ENCODE measurements around the gene CDH4.

CDH4 gene

GRCh38 chr20:61900011-61900944 lies 648.2 kb downstream of the CDH4 start:
- Histone ChIP-seq H3K4me1 (ENCODE audit: control insufficient read depth in 1 of 2, insufficient read depth in 2 of 2, low read length in 2 of 2) (no peaks in the 10 kb centered on the region), H3K9me3 (ENCODE audit: control insufficient read depth in 1 of 2, low read length in 2 of 2) (no peaks in the 10 kb centered on the region), H3K4me3 (ENCODE audit: low read depth in 1 of 2, low read length in 2 of 2) (no peak overlapping the region), H3K36me3 (ENCODE audit: control insufficient read depth in 1 of 2, insufficient read depth in 2 of 2, low read length in 2 of 2) (no peaks in the 10 kb centered on the region), H3K27me3 (ENCODE audit: low read depth, low read length) (no peaks in the 10 kb centered on the region), H3K27ac (ENCODE audit: low read length) (no peak overlapping the region)

DNA sequence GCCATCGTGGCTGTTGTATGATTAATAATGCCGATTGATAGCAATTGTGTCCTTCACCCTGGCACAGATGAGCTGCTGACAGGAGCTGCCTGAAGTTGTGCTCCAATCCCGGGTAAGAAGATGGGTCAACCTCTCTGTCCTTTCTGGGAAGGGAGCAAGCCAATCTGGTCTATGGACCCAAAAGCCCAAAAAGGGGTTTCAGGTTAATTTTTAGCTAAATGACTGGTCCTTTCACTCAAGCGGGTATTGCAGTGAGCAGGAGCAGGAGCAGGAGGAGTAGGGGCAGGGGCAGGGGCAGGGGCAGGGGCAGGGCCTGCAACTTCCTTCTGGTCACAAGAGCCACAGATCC lies 648.9 kb downstream of the CDH4 start:
- no peak overlapping the region for H3K4me3 ChIP-seq (ENCODE audit: low read depth in 1 of 2, low read length in 2 of 2)
- H3K36me3 ChIP-seq (ENCODE audit: control insufficient read depth in 1 of 2, insufficient read depth in 2 of 2, low read length in 2 of 2), result no peaks in the 10 kb centered on the region
- H3K27ac ChIP-seq (ENCODE audit: low read length), result no peak overlapping the region
- H3K9me3 ChIP-seq (ENCODE audit: control insufficient read depth in 1 of 2, low read length in 2 of 2), result no peaks in the 10 kb centered on the region
- no peaks in the 10 kb centered on the region for H3K4me1 ChIP-seq (ENCODE audit: control insufficient read depth in 1 of 2, insufficient read depth in 2 of 2, low read length in 2 of 2)
- no peaks in the 10 kb centered on the region for H3K27me3 ChIP-seq (ENCODE audit: low read depth, low read length)

- Histone ChIP-seq H3K36me3 (ENCODE audit: control insufficient read depth in 1 of 2, insufficient read depth in 2 of 2, low read length in 2 of 2) (no peaks in the 10 kb centered on the region), H3K9me3 (ENCODE audit: control insufficient read depth in 1 of 2, low read length in 2 of 2) (no peaks in the 10 kb centered on the region), H3K27ac (ENCODE audit: low read length) (no peak overlapping the region), H3K4me1 (ENCODE audit: control insufficient read depth in 1 of 2, insufficient read depth in 2 of 2, low read length in 2 of 2) (no peaks in the 10 kb centered on the region), H3K4me3 (ENCODE audit: low read depth in 1 of 2, low read length in 2 of 2) (no peak overlapping the region), H3K27me3 (ENCODE audit: low read depth, low read length) (no peaks in the 10 kb centered on the region)
These were observed 649.5 kb downstream of the CDH4 start for GRCh38 chr20:61901392-61902220.

- H3K4me3 ChIP-seq (ENCODE audit: low read depth in 1 of 2, low read length in 2 of 2), result no peak overlapping the region
- H3K9me3 ChIP-seq (ENCODE audit: control insufficient read depth in 1 of 2, low read length in 2 of 2), result no peaks in the 10 kb centered on the region
- H3K36me3 ChIP-seq (ENCODE audit: control insufficient read depth in 1 of 2, insufficient read depth in 2 of 2, low read length in 2 of 2), result no peaks in the 10 kb centered on the region
- no peak overlapping the region for H3K27ac ChIP-seq (ENCODE audit: low read length)
- no peaks in the 10 kb centered on the region for H3K4me1 ChIP-seq (ENCODE audit: control insufficient read depth in 1 of 2, insufficient read depth in 2 of 2, low read length in 2 of 2)
- H3K27me3 ChIP-seq (ENCODE audit: low read depth, low read length), result no peaks in the 10 kb centered on the region
These were observed 650.3 kb downstream of the CDH4 start for GRCh38 chr20:61902221-61902869.

DNA sequence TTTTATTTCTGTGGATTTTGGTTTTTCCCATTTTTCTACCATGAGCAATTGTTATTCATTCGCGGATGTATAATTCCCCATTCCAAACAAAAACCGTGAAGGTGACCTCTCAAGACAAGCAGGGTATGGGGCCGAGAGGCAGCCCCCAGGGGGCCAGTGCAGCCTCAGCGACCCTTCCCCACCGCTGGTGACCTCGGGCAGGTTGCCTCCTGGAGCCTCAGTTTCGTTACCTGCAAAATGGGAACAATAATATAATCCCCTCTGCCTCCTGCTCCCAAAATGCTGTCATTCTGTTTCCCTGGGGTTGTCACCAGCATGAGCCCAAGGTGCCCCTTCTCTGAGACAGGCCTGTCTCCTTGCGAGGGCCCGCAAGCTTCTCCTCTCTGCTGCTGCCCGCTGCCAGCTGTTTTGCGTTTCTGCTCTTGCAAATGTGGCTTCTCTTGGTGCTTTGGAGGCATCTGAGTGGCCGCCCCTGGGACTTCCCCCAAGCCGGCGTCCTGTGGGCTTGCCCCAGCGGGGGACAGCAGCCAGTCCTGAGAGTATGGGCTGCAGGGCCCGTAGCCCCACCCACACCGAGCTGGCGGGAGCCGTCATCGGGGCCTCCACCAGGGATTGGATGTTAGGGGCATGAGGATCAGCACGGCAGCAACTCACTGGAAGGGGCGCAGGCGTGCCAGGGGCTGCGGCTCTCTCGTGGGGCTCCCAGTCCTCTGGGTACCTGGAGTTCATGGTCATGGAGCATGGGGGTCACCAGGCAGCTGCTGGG lies 651.7 kb downstream of the CDH4 start:
- Histone ChIP-seq H3K9me3 (ENCODE audit: control insufficient read depth in 1 of 2, low read length in 2 of 2) (no peaks in the 10 kb centered on the region), H3K4me1 (ENCODE audit: control insufficient read depth in 1 of 2, insufficient read depth in 2 of 2, low read length in 2 of 2) (no peaks in the 10 kb centered on the region), H3K27me3 (ENCODE audit: low read depth, low read length) (no peaks in the 10 kb centered on the region), H3K27ac (ENCODE audit: low read length) (no peak overlapping the region), H3K36me3 (ENCODE audit: control insufficient read depth in 1 of 2, insufficient read depth in 2 of 2, low read length in 2 of 2) (no peaks in the 10 kb centered on the region), H3K4me3 (ENCODE audit: low read depth in 1 of 2, low read length in 2 of 2) (no peak overlapping the region)

DNA sequence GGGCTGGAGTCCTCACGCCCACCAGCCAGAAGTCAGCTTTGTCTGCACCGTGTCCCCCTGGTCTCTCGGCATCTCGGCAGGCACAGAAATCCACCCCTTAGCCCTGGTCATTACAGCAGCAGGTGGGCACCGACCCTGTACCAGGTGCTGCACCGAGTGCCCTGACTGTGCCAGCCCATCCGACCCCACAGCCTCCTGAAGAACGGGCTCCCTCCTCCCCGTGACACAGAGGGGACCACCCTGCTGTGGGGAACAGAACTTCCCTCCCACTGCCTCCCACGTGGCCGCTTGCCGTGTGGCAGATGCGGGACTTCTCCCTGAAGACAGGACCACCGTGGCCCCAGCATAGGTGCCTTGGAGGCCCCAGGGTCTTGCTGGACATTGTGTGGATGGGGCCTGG lies 652.4 kb downstream of the CDH4 start:
- Histone ChIP-seq H3K4me3 (ENCODE audit: low read depth in 1 of 2, low read length in 2 of 2) (no peak overlapping the region), H3K4me1 (ENCODE audit: control insufficient read depth in 1 of 2, insufficient read depth in 2 of 2, low read length in 2 of 2) (no peaks in the 10 kb centered on the region), H3K27me3 (ENCODE audit: low read depth, low read length) (no peaks in the 10 kb centered on the region), H3K27ac (ENCODE audit: low read length) (no peak overlapping the region), H3K36me3 (ENCODE audit: control insufficient read depth in 1 of 2, insufficient read depth in 2 of 2, low read length in 2 of 2) (no peaks in the 10 kb centered on the region), H3K9me3 (ENCODE audit: control insufficient read depth in 1 of 2, low read length in 2 of 2) (no peaks in the 10 kb centered on the region)

DNA sequence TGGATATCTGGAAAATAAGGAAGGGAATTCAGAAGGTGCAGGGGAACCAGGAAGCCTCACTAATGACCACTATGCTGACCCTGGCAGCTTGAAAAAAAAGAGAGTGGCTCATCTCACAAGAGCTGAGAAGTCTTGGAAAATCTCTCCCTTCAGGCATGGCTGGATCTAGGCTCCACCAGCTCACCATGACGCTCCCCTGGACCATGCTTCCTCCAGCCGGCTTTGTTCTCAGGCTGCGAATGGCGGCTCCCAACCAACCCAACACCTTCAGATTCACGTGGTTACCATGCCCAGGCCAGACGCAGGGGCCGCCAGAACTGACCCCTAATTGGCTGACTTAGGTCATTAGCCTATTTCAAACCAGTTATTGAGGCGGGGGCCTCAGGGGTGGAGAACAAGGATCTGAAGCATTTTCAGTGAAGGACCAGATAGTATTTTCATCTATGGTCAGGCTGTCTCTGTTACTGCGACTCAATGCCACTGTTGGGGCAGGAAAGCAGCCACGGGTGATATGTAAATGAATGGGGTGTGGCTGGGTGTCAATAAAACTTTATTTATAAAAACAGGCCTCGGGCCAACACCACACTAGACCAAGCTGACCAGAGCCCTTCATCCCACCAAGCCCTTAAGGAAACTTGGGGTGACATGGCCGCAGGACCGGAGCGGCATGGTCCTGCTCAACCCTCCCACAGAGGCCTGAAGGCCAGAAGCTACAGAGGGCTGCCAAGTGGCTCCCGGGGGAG lies 653.9 kb downstream of the CDH4 start:
- H3K27ac ChIP-seq (ENCODE audit: low read length), result no peak overlapping the region
- no peak overlapping the region for H3K4me3 ChIP-seq (ENCODE audit: low read depth in 1 of 2, low read length in 2 of 2)
- H3K9me3 ChIP-seq (ENCODE audit: control insufficient read depth in 1 of 2, low read length in 2 of 2), result peaks cover 3 to 9% of the 10 kb centered on the region in 2 donors
- no peaks in the 10 kb centered on the region for H3K4me1 ChIP-seq (ENCODE audit: control insufficient read depth in 1 of 2, insufficient read depth in 2 of 2, low read length in 2 of 2)
- H3K27me3 ChIP-seq (ENCODE audit: low read depth, low read length), result no peaks in the 10 kb centered on the region
- H3K36me3 ChIP-seq (ENCODE audit: control insufficient read depth in 1 of 2, insufficient read depth in 2 of 2, low read length in 2 of 2), result no peaks in the 10 kb centered on the region

- H3K27me3 ChIP-seq (ENCODE audit: low read depth, low read length), result no peaks in the 10 kb centered on the region
- H3K4me3 ChIP-seq (ENCODE audit: low read depth in 1 of 2, low read length in 2 of 2), result no peak overlapping the region
These were observed 655.2 kb downstream of the CDH4 start for GRCh38 chr20:61907081-61907891.

GRCh38 chr20:61908057-61909026 lies 656.3 kb downstream of the CDH4 start:
- Histone ChIP-seq H3K9me3 (ENCODE audit: control insufficient read depth in 1 of 2, low read length in 2 of 2) (peaks cover 4 to 9% of the 10 kb centered on the region in 2 donors), H3K27ac (ENCODE audit: low read length) (no peak overlapping the region), H3K27me3 (ENCODE audit: low read depth, low read length) (no peaks in the 10 kb centered on the region)

More at GRCh38 chr20:61907081-61907891, 655.2 kb downstream of the CDH4 start:
- Histone ChIP-seq H3K36me3 (ENCODE audit: control insufficient read depth in 1 of 2, insufficient read depth in 2 of 2, low read length in 2 of 2) (no peaks in the 10 kb centered on the region), H3K27ac (ENCODE audit: low read length) (no peak overlapping the region), H3K4me1 (ENCODE audit: control insufficient read depth in 1 of 2, insufficient read depth in 2 of 2, low read length in 2 of 2) (no peaks in the 10 kb centered on the region), H3K9me3 (ENCODE audit: control insufficient read depth in 1 of 2, low read length in 2 of 2) (peaks cover 4 to 9% of the 10 kb centered on the region in 2 donors)

More at GRCh38 chr20:61908057-61909026, 656.3 kb downstream of the CDH4 start:
- Histone ChIP-seq H3K36me3 (ENCODE audit: control insufficient read depth in 1 of 2, insufficient read depth in 2 of 2, low read length in 2 of 2) (no peaks in the 10 kb centered on the region), H3K4me1 (ENCODE audit: control insufficient read depth in 1 of 2, insufficient read depth in 2 of 2, low read length in 2 of 2) (no peaks in the 10 kb centered on the region), H3K4me3 (ENCODE audit: low read depth in 1 of 2, low read length in 2 of 2) (no peak overlapping the region)
